K562 (cell line): ENCODE measurements around the gene OBSL1. TPM values are rescaled to one million over a fixed set of nuclear protein-coding genes. Genes with fewer than 3 reads are reported as not detected.

Experiments used
- POLR2G ChIP-seq: fragments of 200-400 bp; formaldehyde crosslinking; IDR thresholded peaks from 2 replicates; pipeline ENCODE4 v1.6.1; 2017; ENCODE audit warnings: low read depth, mild to moderate bottlenecking, antibody characterized with exemption, low read length, moderate library complexity
- PREB ChIP-seq: sonication (generic); formaldehyde crosslinking; IDR thresholded peaks from 2 replicates; pipeline ENCODE4 v1.8.1; 2023; ENCODE audit warnings: mild to moderate bottlenecking, missing genetic modification reagents
- PURB ChIP-seq: sonication (generic); formaldehyde crosslinking; IDR thresholded peaks from 2 replicates; pipeline ENCODE4 v1.9.0; 2021; ENCODE audit warnings: low read depth, mild to moderate bottlenecking, missing genetic modification reagents
- SFPQ ChIP-seq: fragments of 200-400 bp; formaldehyde crosslinking; IDR thresholded peaks from 2 replicates; pipeline ENCODE4 v1.6.1; 2017; ENCODE audit warnings: mild to moderate bottlenecking, low read depth, low read length, moderate library complexity
- STAT5A ChIP-seq: IDR thresholded peaks from 2 replicates; pipeline ENCODE4 v1.6.1; 2012; ENCODE audit warnings: low read length, inconsistent platforms, borderline replicate concordance
- ZBTB7A ChIP-seq: IDR thresholded peaks from 2 replicates; pipeline ENCODE4 v1.6.1; 2011; ENCODE audit warnings: low read depth, mild to moderate bottlenecking, low read length, moderate library complexity, borderline replicate concordance; ENCODE audit not compliant: control insufficient read depth
- polyA plus RNA-seq, 8 experiments: library from polyadenylated mRNA; depleted of rRNA in 4 of 8; stranded (reverse) in 5 of 8; unstranded in 3 of 8; fragments of >200 nt; fragmentation: Nextera tagmentation in 2 of 8; fragmentation: Illumina TruSeq in 1 of 8; extraction: Ambion mirVana in 2 of 8; extraction: Trizol in 1 of 8; gene quantifications; 2 replicates each; pipeline versions ENCODE4 v1.2.1 to v1.2.3, GENCODE V29; 2011 to 2014; ENCODE audit warnings: inconsistent platforms in 1 of 8, missing spikeins in 1 of 8
- total RNA-seq, 7 experiments: library from RNA; depleted of rRNA in 6 of 7; stranded (reverse); fragments of >200 nt in 6 of 7; fragmentation: Illumina TruSeq in 2 of 7; extraction: Trizol in 2 of 7; gene quantifications; 2 replicates each; pipeline versions ENCODE4 v1.2.1 to v1.2.3, GENCODE V29; 2011 to 2021; ENCODE audit warnings: low replicate concordance in 1 of 7

Gene OBSL1
- total and polyA plus RNA-seq, 9 of the 15 experiments (the other 6 are each of a cell fraction or from before 2014, with no cell fraction given), result 1.2 to 26.6 (median 8.6) TPM

GRCh38 chr2:219557791-219558785 is 13.3 kb downstream of the OBSL1 start (continued):
- no peak for TF ChIP-seq POLR2G
- no peak for TF ChIP-seq ZBTB7A
- TF ChIP-seq STAT5A, result no peak
- TF ChIP-seq SFPQ, result no peak
- no peak for TF ChIP-seq PURB (CRISPR knock-in tag)
- TF ChIP-seq PREB (CRISPR knock-in tag), result no peak
